Activated CD8-positive, alpha-beta memory T cell treated with anti-CD3 and anti-CD28 coated beads, Interleukin-2, amount 10 ng/mL, durations not matched to agents 7 days and 5 days (primary cell): ENCODE measurements around the gene PROP1. TPM values are rescaled to one million over a fixed set of nuclear protein-coding genes. Genes with fewer than 3 reads are reported as not detected.
"Not testable (repeated sequence)": the region's sequence is repeated elsewhere in the genome, so short reads cannot be mapped to it uniquely, and the experiment has no call there.

Experiments
- ATAC-seq: fragments of 150-1000 bp; cut with Tn5 transposase; one replicate; pipeline ENCODE4 v1.10.0; 2021; ENCODE audit warnings: moderate library complexity
- CTCF ChIA-PET: fragments of 350-600 bp; sonication (Branson Sonifier 250); formaldehyde crosslinking; loops from one replicate; lab custom pipeline; 2021; ENCODE audit warnings: antibody characterized with exemption; lab: Charles Lee
- DNase-seq: peaks from one replicate; pipeline ENCODE4 v3.0.0-alpha.2; 2020
- H3K27ac Mint-ChIP-seq: one replicate; pipeline ENCODE4 v1.8.0; 2021; ENCODE audit warnings: mild to moderate bottlenecking, mixed read lengths
- H3K27me3 Mint-ChIP-seq: one replicate; pipeline ENCODE4 v1.8.0; 2021; ENCODE audit warnings: mixed read lengths
- H3K36me3 Mint-ChIP-seq: one replicate; pipeline ENCODE4 v1.8.0; 2021; ENCODE audit warnings: mild to moderate bottlenecking, mixed read lengths
- H3K4me1 Mint-ChIP-seq: one replicate; pipeline ENCODE4 v1.8.0; 2021; ENCODE audit warnings: mixed read lengths
- H3K4me3 Mint-ChIP-seq: one replicate; pipeline ENCODE4 v1.8.0; 2021; ENCODE audit warnings: mild to moderate bottlenecking, moderate library complexity, mixed read lengths
- H3K9me3 Mint-ChIP-seq: one replicate; pipeline ENCODE4 v1.8.0; 2022; ENCODE audit warnings: low read depth, mixed read lengths
- total RNA-seq, 2 experiments: library from RNA; stranded (reverse); gene quantifications; one replicate each; pipeline ENCODE4 v1.2.3, GENCODE V29; 2021

The PROP1 gene
- total RNA-seq, 2 experiments from 2014 or later = not detected

- no peak for DNase-seq
- CTCF ChIA-PET = no interaction called here
- no peak for ATAC-seq
- no peak overlapping the region for H3K27ac Mint-ChIP-seq
- H3K4me3 Mint-ChIP-seq = no peak overlapping the region
- H3K27me3 Mint-ChIP-seq = peaks cover 22% of the 10 kb centered on the region
- H3K9me3 Mint-ChIP-seq = no peaks in the 10 kb centered on the region
- H3K4me1 Mint-ChIP-seq = no peaks in the 10 kb centered on the region
- no peaks in the 10 kb centered on the region for H3K36me3 Mint-ChIP-seq
These were observed 3.6 kb downstream of the PROP1 start for GRCh38 chr5:177992466-177992865.

- DNase-seq (no peak), ATAC-seq (no peak)
- Mint-ChIP-seq H3K4me1 (no peaks in the 10 kb centered on the region), H3K27me3 (peaks cover 43% of the 10 kb centered on the region), H3K9me3 (no peaks in the 10 kb centered on the region), H3K4me3 (no peak overlapping the region), H3K36me3 (no peaks in the 10 kb centered on the region), H3K27ac (no peak overlapping the region)
- CTCF ChIA-PET = no interaction called here
These were observed 6.9 kb downstream of the PROP1 start for GRCh38 chr5:177988989-177989625.

GRCh38 chr5:177987326-177987725, 8.7 kb downstream of the PROP1 start:
- H3K27me3 Mint-ChIP-seq = peaks cover 61% of the 10 kb centered on the region

GRCh38 chr5:177985430-177986040, 10.5 kb downstream of the PROP1 start:
- Mint-ChIP-seq H3K9me3 (no peaks in the 10 kb centered on the region), H3K27ac (no peak overlapping the region), H3K4me3 (no peak overlapping the region), H3K36me3 (no peaks in the 10 kb centered on the region), H3K27me3 (peaks cover 72% of the 10 kb centered on the region), H3K4me1 (no peaks in the 10 kb centered on the region)
- CTCF ChIA-PET = interaction anchor here (0.9 kb wide), 1 partner anchor 89 kb away, joined by 3 read pairs; no protein-coding TSS in a partner anchor
- ATAC-seq = no peak
- DNase-seq = no peak

More at GRCh38 chr5:177987326-177987725, 8.7 kb downstream of the PROP1 start:
- no peak for ATAC-seq
- no peaks in the 10 kb centered on the region for H3K4me1 Mint-ChIP-seq
- H3K9me3 Mint-ChIP-seq = no peaks in the 10 kb centered on the region
- no peak overlapping the region for H3K27ac Mint-ChIP-seq
- no peak for DNase-seq
- no peaks in the 10 kb centered on the region for H3K36me3 Mint-ChIP-seq
- CTCF ChIA-PET = no interaction called here
- H3K4me3 Mint-ChIP-seq = no peak overlapping the region

- Mint-ChIP-seq H3K27ac (no peak overlapping the region), H3K4me3 (no peak overlapping the region), H3K27me3 (peaks cover 70% of the 10 kb centered on the region), H3K4me1 (no peaks in the 10 kb centered on the region), H3K36me3 (no peaks in the 10 kb centered on the region), H3K9me3 (no peaks in the 10 kb centered on the region)
- CTCF ChIA-PET = no interaction called here
- no peak for DNase-seq
- ATAC-seq = no peak
These were observed 11.3 kb downstream of the PROP1 start for GRCh38 chr5:177984584-177985206.

- ATAC-seq (no peak), DNase-seq (no peak)
- Mint-ChIP-seq H3K27ac (no peak overlapping the region), H3K9me3 (no peaks in the 10 kb centered on the region), H3K4me3 (no peak overlapping the region), H3K4me1 (no peaks in the 10 kb centered on the region), H3K36me3 (no peaks in the 10 kb centered on the region), H3K27me3 (peaks cover 63% of the 10 kb centered on the region)
- CTCF ChIA-PET = no interaction called here
These were observed 12.1 kb downstream of the PROP1 start for GRCh38 chr5:177983763-177984583.

- no peak overlapping the region for H3K4me3 Mint-ChIP-seq
- CTCF ChIA-PET = no interaction called here
- H3K9me3 Mint-ChIP-seq = no peaks in the 10 kb centered on the region
These were observed 13.1 kb downstream of the PROP1 start for GRCh38 chr5:177982956-177983355.

GRCh38 chr5:177982072-177982727, 13.8 kb downstream of the PROP1 start:
- no peaks in the 10 kb centered on the region for H3K4me1 Mint-ChIP-seq
- no peak for ATAC-seq
- no peaks in the 10 kb centered on the region for H3K9me3 Mint-ChIP-seq
- no peaks in the 10 kb centered on the region for H3K36me3 Mint-ChIP-seq
- H3K4me3 Mint-ChIP-seq = no peak overlapping the region
- H3K27ac Mint-ChIP-seq = no peak overlapping the region
- peaks cover 57% of the 10 kb centered on the region for H3K27me3 Mint-ChIP-seq
- CTCF ChIA-PET = no interaction called here
- peak; percentile 53 for DNase-seq

More at GRCh38 chr5:177982956-177983355, 13.1 kb downstream of the PROP1 start:
- no peaks in the 10 kb centered on the region for H3K36me3 Mint-ChIP-seq
- H3K27ac Mint-ChIP-seq = no peak overlapping the region
- no peaks in the 10 kb centered on the region for H3K4me1 Mint-ChIP-seq
- peaks cover 62% of the 10 kb centered on the region for H3K27me3 Mint-ChIP-seq
- no peak for DNase-seq
- no peak for ATAC-seq

- CTCF ChIA-PET = no interaction called here
- H3K4me3 Mint-ChIP-seq = no peak overlapping the region
- no peak overlapping the region for H3K27ac Mint-ChIP-seq
- DNase-seq (no peak), ATAC-seq (no peak)
- H3K9me3 Mint-ChIP-seq = no peaks in the 10 kb centered on the region
- H3K36me3 Mint-ChIP-seq = no peaks in the 10 kb centered on the region
- no peaks in the 10 kb centered on the region for H3K4me1 Mint-ChIP-seq
- peaks cover 50% of the 10 kb centered on the region for H3K27me3 Mint-ChIP-seq
These were observed 14.6 kb downstream of the PROP1 start for GRCh38 chr5:177981296-177982071.

- no peaks in the 10 kb centered on the region for H3K36me3 Mint-ChIP-seq
- no peak overlapping the region for H3K27ac Mint-ChIP-seq
These were observed 15.3 kb downstream of the PROP1 start for GRCh38 chr5:177980743-177981151.

GRCh38 chr5:177977600-177977999, 18.4 kb downstream of the PROP1 start:
- H3K4me3 Mint-ChIP-seq, ATAC-seq, H3K36me3 Mint-ChIP-seq, H3K9me3 Mint-ChIP-seq, CTCF ChIA-PET, DNase-seq, H3K27ac Mint-ChIP-seq, H3K4me1 Mint-ChIP-seq: not testable (repeated sequence)
- peaks cover 15% of the 10 kb centered on the region for H3K27me3 Mint-ChIP-seq

More at GRCh38 chr5:177980743-177981151, 15.3 kb downstream of the PROP1 start:
- Mint-ChIP-seq H3K4me1 (no peaks in the 10 kb centered on the region), H3K27me3 (peaks cover 45% of the 10 kb centered on the region), H3K9me3 (no peaks in the 10 kb centered on the region), H3K4me3 (no peak overlapping the region)
- ATAC-seq (no peak), DNase-seq (no peak)
- CTCF ChIA-PET = no interaction called here

- ATAC-seq = no peak
- Mint-ChIP-seq H3K36me3 (peaks cover 3% of the 10 kb centered on the region), H3K9me3 (no peaks in the 10 kb centered on the region), H3K27me3 (peaks cover 6% of the 10 kb centered on the region), H3K27ac (no peak overlapping the region), H3K4me3 (no peak overlapping the region), H3K4me1 (no peaks in the 10 kb centered on the region)
- CTCF ChIA-PET = no interaction called here
- no peak for DNase-seq
These were observed 22.9 kb downstream of the PROP1 start for GRCh38 chr5:177973066-177973635.
